Endodermal cell (in vitro differentiated cells): ENCODE results near the gene ANKS1B. TPM values are rescaled to one million over a fixed set of nuclear protein-coding genes. Genes with fewer than 3 reads are reported as not detected.

Experiments
- DNase-seq: peaks from one replicate; pipeline ENCODE4 v3.0.0-alpha.2; 2017
- H3K27ac ChIP-seq: 2 replicates; pipeline ENCODE4 v1.5.1; 2013; ENCODE audit warnings: mild to moderate bottlenecking, low read depth, low read length, moderate library complexity
- H3K27me3 ChIP-seq: 2 replicates; pipeline ENCODE4 v1.6.1; 2013; ENCODE audit warnings: mild to moderate bottlenecking, low read length, moderate library complexity; ENCODE audit not compliant: insufficient read depth, control insufficient read depth, poor library complexity, severe bottlenecking
- H3K36me3 ChIP-seq: 2 replicates; pipeline ENCODE4 v1.7.0; 2013; ENCODE audit warnings: mild to moderate bottlenecking, low read length, moderate library complexity; ENCODE audit not compliant: control insufficient read depth, insufficient read depth
- H3K4me1 ChIP-seq: one replicate; pipeline ENCODE4 v1.7.0; 2013; ENCODE audit warnings: low read length; ENCODE audit not compliant: control insufficient read depth, insufficient read depth
- H3K4me3 ChIP-seq: 2 replicates; pipeline ENCODE4 v1.5.1; 2013; ENCODE audit warnings: mild to moderate bottlenecking, low read length, moderate library complexity
- H3K9ac ChIP-seq: 2 replicates; pipeline ENCODE4 v1.6.1; 2013; ENCODE audit warnings: mild to moderate bottlenecking, low read length, moderate library complexity; ENCODE audit not compliant: poor library complexity, severe bottlenecking; ENCODE audit errors: extremely low read depth
- H3K9me3 ChIP-seq: 2 replicates; pipeline ENCODE4 v1.6.1; 2013; ENCODE audit warnings: mild to moderate bottlenecking, low read length, moderate library complexity; ENCODE audit not compliant: control insufficient read depth
- H3K27ac Mint-ChIP-seq: 2 replicates; pipeline ENCODE4 v1.8.0; 2020; ENCODE audit warnings: mixed read lengths
- H3K27me3 Mint-ChIP-seq: 2 replicates; pipeline ENCODE4 v1.8.0; 2021; ENCODE audit warnings: mild to moderate bottlenecking, mixed read lengths; ENCODE audit not compliant: insufficient read depth
- H3K36me3 Mint-ChIP-seq: 2 replicates; pipeline ENCODE4 v1.8.0; 2020; ENCODE audit warnings: low read depth, mixed read lengths
- H3K4me1 Mint-ChIP-seq: 2 replicates; pipeline ENCODE4 v1.8.0; 2020; ENCODE audit warnings: mixed read lengths
- H3K4me3 Mint-ChIP-seq: 2 replicates; pipeline ENCODE4 v1.8.0; 2020; ENCODE audit warnings: mild to moderate bottlenecking, moderate library complexity, mixed read lengths
- H3K9me3 Mint-ChIP-seq: 2 replicates; pipeline ENCODE4 v1.8.0; 2020; ENCODE audit warnings: mild to moderate bottlenecking, mixed read lengths
- WGBS, 2 experiments: methylation state at CpG; one replicate each; pipeline versions ENCODE4 v1.1.5 to v1.1.7; 2013; ENCODE audit warnings: missing lambda C conversion rate in 2 of 2, mixed read lengths in 1 of 2; ENCODE audit not compliant: insufficient coverage in 1 of 2, insufficient read length in 1 of 2; 5-methylcytosine and 5-hydroxymethylcytosine counted together
- total RNA-seq, 2 donors: library from RNA; stranded (reverse); fragmentation: NEBNext Ultra II Directional in 1 of 2; extraction: Animal tissue kit (Norgen Biotek cat#: 25700) in 1 of 2; gene quantifications; 2 replicates in 1 of 2; 3 replicates in 1 of 2; pipeline ENCODE4 v1.2.1, GENCODE V29; 2021
- TF ChIP-seq, protein P1 (sequence below): fragments of 200-600 bp; sonication (generic); conservative IDR thresholded peaks from 2 replicates; pipeline ENCODE4 v1.5.0; 2021; ENCODE audit warnings: antibody characterized with exemption, mild to moderate bottlenecking

ANKS1B gene
- total RNA-seq, 2 donors from 2014 or later = 28.5 to 65.8 TPM

DNA sequence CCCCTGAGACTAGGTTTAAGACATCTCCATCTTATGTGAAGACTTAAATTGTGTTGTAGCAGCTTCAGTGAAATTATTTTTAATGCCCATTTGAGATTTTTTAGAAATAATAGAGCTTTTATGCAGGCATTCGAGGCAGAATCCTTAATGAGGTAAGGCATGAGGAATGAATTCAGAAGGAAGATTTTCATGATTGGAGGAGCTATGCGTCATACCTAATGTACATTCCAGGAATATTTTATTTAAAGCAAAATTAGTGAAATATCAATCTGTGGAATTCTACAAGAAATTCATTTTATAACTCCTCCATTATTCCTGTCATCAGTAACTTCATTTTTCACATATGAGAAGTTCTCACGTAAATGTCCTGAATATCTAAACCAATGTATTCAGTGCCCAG lies 373.1 kb downstream of the ANKS1B start:
- Histone ChIP-seq H3K4me1 (no peaks in the 10 kb centered on the region), H3K36me3 (no peaks in the 10 kb centered on the region), H3K4me3 (no peak overlapping the region), H3K9me3 (no peaks in the 10 kb centered on the region), H3K27ac (no peak overlapping the region), H3K27me3 (no peaks in the 10 kb centered on the region), H3K9ac (no peak overlapping the region)
- H3K4me1 Mint-ChIP-seq = peaks cover 8% of the 10 kb centered on the region
- peaks cover 2% of the 10 kb centered on the region for H3K27me3 Mint-ChIP-seq
- 100% methylated on average over 2 of the region's 3 CpGs for WGBS, 2 experiments
- no peak overlapping the region for H3K4me3 Mint-ChIP-seq
- no peak for DNase-seq
- no peaks in the 10 kb centered on the region for H3K36me3 Mint-ChIP-seq
- H3K27ac Mint-ChIP-seq = no peak overlapping the region
- TF ChIP-seq, protein P1, sequence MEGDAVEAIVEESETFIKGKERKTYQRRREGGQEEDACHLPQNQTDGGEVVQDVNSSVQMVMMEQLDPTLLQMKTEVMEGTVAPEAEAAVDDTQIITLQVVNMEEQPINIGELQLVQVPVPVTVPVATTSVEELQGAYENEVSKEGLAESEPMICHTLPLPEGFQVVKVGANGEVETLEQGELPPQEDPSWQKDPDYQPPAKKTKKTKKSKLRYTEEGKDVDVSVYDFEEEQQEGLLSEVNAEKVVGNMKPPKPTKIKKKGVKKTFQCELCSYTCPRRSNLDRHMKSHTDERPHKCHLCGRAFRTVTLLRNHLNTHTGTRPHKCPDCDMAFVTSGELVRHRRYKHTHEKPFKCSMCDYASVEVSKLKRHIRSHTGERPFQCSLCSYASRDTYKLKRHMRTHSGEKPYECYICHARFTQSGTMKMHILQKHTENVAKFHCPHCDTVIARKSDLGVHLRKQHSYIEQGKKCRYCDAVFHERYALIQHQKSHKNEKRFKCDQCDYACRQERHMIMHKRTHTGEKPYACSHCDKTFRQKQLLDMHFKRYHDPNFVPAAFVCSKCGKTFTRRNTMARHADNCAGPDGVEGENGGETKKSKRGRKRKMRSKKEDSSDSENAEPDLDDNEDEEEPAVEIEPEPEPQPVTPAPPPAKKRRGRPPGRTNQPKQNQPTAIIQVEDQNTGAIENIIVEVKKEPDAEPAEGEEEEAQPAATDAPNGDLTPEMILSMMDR = no peak
- peaks cover 2% of the 10 kb centered on the region for H3K9me3 Mint-ChIP-seq

DNA sequence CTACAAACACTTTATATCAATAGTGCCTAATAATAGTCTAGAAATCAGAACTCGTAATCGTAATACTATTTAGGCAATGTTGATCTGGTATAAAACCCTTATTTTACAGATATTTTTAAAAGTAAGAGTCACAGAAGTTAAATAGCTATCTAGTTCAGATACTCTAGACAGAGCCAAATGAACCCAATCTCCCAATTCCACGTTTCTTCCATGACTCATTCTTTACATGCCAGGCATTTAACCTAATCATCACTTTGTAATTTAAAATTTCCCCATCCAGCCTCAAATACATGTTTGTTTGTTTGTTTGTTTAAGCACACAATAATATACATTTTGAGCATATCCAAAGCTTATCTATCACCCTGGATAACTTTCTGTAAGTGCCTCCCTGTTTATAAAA lies 373.6 kb downstream of the ANKS1B start:
- Mint-ChIP-seq H3K9me3 (no peaks in the 10 kb centered on the region), H3K4me3 (no peak overlapping the region), H3K4me1 (peaks cover 8% of the 10 kb centered on the region), H3K27ac (no peak overlapping the region), H3K27me3 (peaks cover 2% of the 10 kb centered on the region), H3K36me3 (no peaks in the 10 kb centered on the region)
- Histone ChIP-seq H3K4me3 (no peak overlapping the region), H3K9ac (no peak overlapping the region), H3K9me3 (no peaks in the 10 kb centered on the region), H3K4me1 (no peaks in the 10 kb centered on the region), H3K27me3 (no peaks in the 10 kb centered on the region), H3K36me3 (no peaks in the 10 kb centered on the region), H3K27ac (no peak overlapping the region)
- TF ChIP-seq, protein P1 = no peak
- WGBS, 2 experiments = 71 to 78% methylated on average over 1 to 3 of the region's 3 CpGs
- no peak for DNase-seq

- H3K36me3 Mint-ChIP-seq = no peaks in the 10 kb centered on the region
- H3K27ac ChIP-seq = no peak overlapping the region
- 59 to 78% methylated on average over 4 to 7 of the region's 7 CpGs for WGBS, 2 experiments
- peaks cover 2% of the 10 kb centered on the region for H3K27me3 Mint-ChIP-seq
- no peak overlapping the region for H3K4me3 ChIP-seq
- H3K9ac ChIP-seq = no peak overlapping the region
- TF ChIP-seq, protein P1 = no peak
- no peak for DNase-seq
- H3K36me3 ChIP-seq = no peaks in the 10 kb centered on the region
- peaks cover 8% of the 10 kb centered on the region for H3K4me1 Mint-ChIP-seq
- no peaks in the 10 kb centered on the region for H3K9me3 ChIP-seq
- H3K4me3 Mint-ChIP-seq = no peak overlapping the region
- peak overlapping the region; percentile 64 for H3K27ac Mint-ChIP-seq
- no peaks in the 10 kb centered on the region for H3K9me3 Mint-ChIP-seq
- H3K27me3 ChIP-seq = no peaks in the 10 kb centered on the region
- H3K4me1 ChIP-seq = no peaks in the 10 kb centered on the region
These were observed 375.1 kb downstream of the ANKS1B start for GRCh38 chr12:99609455-99610181.
